Esophagus squamous epithelium (tissue), 5 donors: ENCODE measurements around the gene MOGAT1. TPM values are rescaled to one million over a fixed set of nuclear protein-coding genes. Genes with fewer than 3 reads are reported as not detected.

Experiments
- DNase-seq: peaks from one replicate; lab custom pipeline; 2025; lab: John Stamatoyannopoulos, UW
- H3K27ac ChIP-seq, 4 donors: fragments of 200-600 bp; sonication (generic); one replicate each; pipeline ENCODE4 v1.5.1; 2016 to 2019; ENCODE audit warnings: mild to moderate bottlenecking in 1 of 4
- H3K27me3 ChIP-seq, 4 donors: fragments of 200-600 bp; sonication (generic); 1 replicate in 3 of 4; 2 replicates in 1 of 4; pipeline versions ENCODE4 v1.5.1 to v1.6.0; 2017 to 2021; ENCODE audit warnings: antibody characterized with exemption in 1 of 4
- H3K36me3 ChIP-seq, 3 donors: fragments of 200-600 bp; sonication (generic); one replicate each; pipeline ENCODE4 v1.5.1; 2016 to 2019
- H3K4me1 ChIP-seq, 3 donors: fragments of 200-600 bp; sonication (generic); one replicate each; pipeline ENCODE4 v1.5.1; 2017 to 2019
- H3K4me3 ChIP-seq, 4 donors: fragments of 200-600 bp; sonication (generic); 1 replicate in 3 of 4; 2 replicates in 1 of 4; pipeline ENCODE4 v1.5.1; 2016 to 2019; ENCODE audit warnings: mild to moderate bottlenecking in 2 of 4, moderate library complexity in 1 of 4
- H3K9me3 ChIP-seq, 3 donors: fragments of 200-600 bp; sonication (generic); one replicate each; pipeline ENCODE4 v1.5.1; 2016 to 2019
- POLR2A ChIP-seq, 4 donors: fragments of 450-650 bp; IDR thresholded peaks; one replicate each; pipeline ENCODE4 v1.6.1; 2017; ENCODE audit warnings: antibody characterized with exemption in 4 of 4, mild to moderate bottlenecking in 4 of 4, moderate library complexity in 3 of 4
- WGBS, 2 donors: methylation state at CpG; one replicate each; pipeline ENCODE4 v1.1.5; 2018; 5-methylcytosine and 5-hydroxymethylcytosine counted together
- intact Hi-C: fragments of 100-400 bp; cut with DNase I; formaldehyde crosslinking; loops from one replicate; pipeline ENCODE4 v1.15.0; 2022
- total RNA-seq, 4 donors: library from RNA; depleted of rRNA; stranded (reverse); fragments of >200 nt; gene quantifications; one replicate each; pipeline ENCODE4 v1.1.0, GENCODE V29; 2016
- TF ChIP-seq, protein P1 (sequence below), 6 experiments: fragments of 450-650 bp in 4 of 6; fragments of 200-600 bp in 2 of 6; sonication (generic) in 2 of 6; IDR thresholded peaks; one replicate each; pipeline ENCODE4 v1.5.1; 2016 to 2019; ENCODE audit warnings: antibody characterized with exemption in 6 of 6, mild to moderate bottlenecking in 4 of 6, moderate library complexity in 4 of 6
- donor health status: DM: yes; HTN: yes; CAD: no.

MOGAT1 gene
- total RNA-seq, 4 donors from 2014 or later, result not detected

- intact Hi-C loops, result loop anchor here (5.0 kb wide), 2 partner anchors 155 to 195 kb away; partner anchors contain the start of gene ACSL3
- no peak overlapping the region for H3K27ac ChIP-seq
- H3K4me1 ChIP-seq, result peaks cover 0 to 21% (median 7%) of the 10 kb centered on the region in 3 donors
- WGBS, 2 donors, result 33 to 51% methylated on average over 5 to 7 of the region's 10 CpGs
- no peak for DNase-seq
- H3K36me3 ChIP-seq, result no peaks in the 10 kb centered on the region
- TF ChIP-seq POLR2A (IDR thresholded peaks at IDR 0.05), result no peak
- TF ChIP-seq, protein P1, sequence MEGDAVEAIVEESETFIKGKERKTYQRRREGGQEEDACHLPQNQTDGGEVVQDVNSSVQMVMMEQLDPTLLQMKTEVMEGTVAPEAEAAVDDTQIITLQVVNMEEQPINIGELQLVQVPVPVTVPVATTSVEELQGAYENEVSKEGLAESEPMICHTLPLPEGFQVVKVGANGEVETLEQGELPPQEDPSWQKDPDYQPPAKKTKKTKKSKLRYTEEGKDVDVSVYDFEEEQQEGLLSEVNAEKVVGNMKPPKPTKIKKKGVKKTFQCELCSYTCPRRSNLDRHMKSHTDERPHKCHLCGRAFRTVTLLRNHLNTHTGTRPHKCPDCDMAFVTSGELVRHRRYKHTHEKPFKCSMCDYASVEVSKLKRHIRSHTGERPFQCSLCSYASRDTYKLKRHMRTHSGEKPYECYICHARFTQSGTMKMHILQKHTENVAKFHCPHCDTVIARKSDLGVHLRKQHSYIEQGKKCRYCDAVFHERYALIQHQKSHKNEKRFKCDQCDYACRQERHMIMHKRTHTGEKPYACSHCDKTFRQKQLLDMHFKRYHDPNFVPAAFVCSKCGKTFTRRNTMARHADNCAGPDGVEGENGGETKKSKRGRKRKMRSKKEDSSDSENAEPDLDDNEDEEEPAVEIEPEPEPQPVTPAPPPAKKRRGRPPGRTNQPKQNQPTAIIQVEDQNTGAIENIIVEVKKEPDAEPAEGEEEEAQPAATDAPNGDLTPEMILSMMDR (IDR thresholded peaks at IDR 0.05), result no peak
- no peak overlapping the region for H3K4me3 ChIP-seq
- no peaks in the 10 kb centered on the region for H3K27me3 ChIP-seq
- H3K9me3 ChIP-seq, result no peaks in the 10 kb centered on the region
These were observed 36.3 kb downstream of the MOGAT1 start for GRCh38 chr2:222707689-222708273.

DNA sequence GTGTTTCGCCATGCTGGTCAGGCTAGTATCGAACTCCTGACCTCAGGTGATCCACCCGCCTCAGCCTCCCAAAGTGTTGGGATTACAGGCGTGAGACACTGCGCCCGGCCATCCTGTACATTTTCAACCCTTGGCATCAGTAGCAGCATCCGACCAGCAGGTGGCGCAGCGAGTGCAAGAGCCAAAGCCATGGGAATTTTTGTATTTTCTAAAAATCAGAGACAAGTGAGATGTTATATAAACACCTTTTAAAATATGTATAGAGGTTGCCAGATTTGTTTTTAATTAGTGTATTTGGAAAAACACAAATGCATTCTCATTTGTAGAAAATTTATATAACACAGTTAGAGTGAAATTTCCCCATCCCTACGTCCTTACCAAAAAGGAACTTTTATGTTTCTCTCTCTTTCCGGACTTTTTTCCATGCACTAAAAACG is 36.8 kb downstream of the MOGAT1 start:
- Histone ChIP-seq H3K36me3 (no peaks in the 10 kb centered on the region), H3K4me1 (peaks cover 0 to 21% (median 7%) of the 10 kb centered on the region in 3 donors), H3K27ac (no peak overlapping the region), H3K4me3 (no peak overlapping the region), H3K27me3 (no peaks in the 10 kb centered on the region), H3K9me3 (no peaks in the 10 kb centered on the region)
- DNase-seq, result no peak
- no peak for TF ChIP-seq POLR2A (IDR thresholded peaks at IDR 0.05)
- TF ChIP-seq, protein P1 (IDR thresholded peaks at IDR 0.05), result peak; percentile 94 to 99 (median 96)
- intact Hi-C loops, result loop anchor here (5.0 kb wide), 2 partner anchors 154 to 194 kb away; partner anchors contain the start of gene ACSL3
- 14 to 16% methylated on average over 11 of the region's 12 CpGs for WGBS, 2 donors

GRCh38 chr2:222709191-222709891 is 37.9 kb downstream of the MOGAT1 start:
- WGBS, 2 donors, result 44 to 56% methylated on average over 16 of the region's 16 CpGs
- intact Hi-C loops, result loop anchor here (5.0 kb wide), 2 partner anchors 153 to 193 kb away; partner anchors contain the start of gene ACSL3
- H3K4me1 ChIP-seq, result peaks cover 0 to 27% (median 7%) of the 10 kb centered on the region in 3 donors

GRCh38 chr2:222710736-222711135 is 39.3 kb downstream of the MOGAT1 start:
- Histone ChIP-seq H3K4me1 (peaks cover 0 to 32% (median 7%) of the 10 kb centered on the region in 3 donors), H3K4me3 (no peak overlapping the region), H3K27ac (no peak overlapping the region), H3K27me3 (no peaks in the 10 kb centered on the region), H3K36me3 (no peaks in the 10 kb centered on the region), H3K9me3 (no peaks in the 10 kb centered on the region)
- WGBS, 2 donors, result 82 to 88% methylated on average over 3 of the region's 3 CpGs
- no peak for DNase-seq
- intact Hi-C loops, result no loop called here
- TF ChIP-seq, protein P1 (IDR thresholded peaks at IDR 0.05), result no peak
- TF ChIP-seq POLR2A (IDR thresholded peaks at IDR 0.05), result no peak

More at GRCh38 chr2:222709191-222709891, 37.9 kb downstream of the MOGAT1 start:
- no peaks in the 10 kb centered on the region for H3K27me3 ChIP-seq
- no peaks in the 10 kb centered on the region for H3K9me3 ChIP-seq
- no peak for DNase-seq
- peak overlapping the region in 1 of 4 donors; percentile 6 for H3K4me3 ChIP-seq
- H3K27ac ChIP-seq, result peak overlapping the region in 3 of 4 donors; percentile 3 to 42 (median 30)
- TF ChIP-seq POLR2A (IDR thresholded peaks at IDR 0.05), result no peak
- TF ChIP-seq, protein P1 (IDR thresholded peaks at IDR 0.05), result no peak
- H3K36me3 ChIP-seq, result no peaks in the 10 kb centered on the region
